GM12801 (cell line): ENCODE data around the gene ADAM19.

Source experiments
- TF ChIP-seq, protein P1 (sequence below): IDR thresholded peaks from one replicate; pipeline ENCODE4 v1.5.1; 2011; ENCODE audit warnings: control low read depth; ENCODE audit not compliant: insufficient read length; ENCODE audit errors: extremely low read depth

Gene ADAM19

DNA sequence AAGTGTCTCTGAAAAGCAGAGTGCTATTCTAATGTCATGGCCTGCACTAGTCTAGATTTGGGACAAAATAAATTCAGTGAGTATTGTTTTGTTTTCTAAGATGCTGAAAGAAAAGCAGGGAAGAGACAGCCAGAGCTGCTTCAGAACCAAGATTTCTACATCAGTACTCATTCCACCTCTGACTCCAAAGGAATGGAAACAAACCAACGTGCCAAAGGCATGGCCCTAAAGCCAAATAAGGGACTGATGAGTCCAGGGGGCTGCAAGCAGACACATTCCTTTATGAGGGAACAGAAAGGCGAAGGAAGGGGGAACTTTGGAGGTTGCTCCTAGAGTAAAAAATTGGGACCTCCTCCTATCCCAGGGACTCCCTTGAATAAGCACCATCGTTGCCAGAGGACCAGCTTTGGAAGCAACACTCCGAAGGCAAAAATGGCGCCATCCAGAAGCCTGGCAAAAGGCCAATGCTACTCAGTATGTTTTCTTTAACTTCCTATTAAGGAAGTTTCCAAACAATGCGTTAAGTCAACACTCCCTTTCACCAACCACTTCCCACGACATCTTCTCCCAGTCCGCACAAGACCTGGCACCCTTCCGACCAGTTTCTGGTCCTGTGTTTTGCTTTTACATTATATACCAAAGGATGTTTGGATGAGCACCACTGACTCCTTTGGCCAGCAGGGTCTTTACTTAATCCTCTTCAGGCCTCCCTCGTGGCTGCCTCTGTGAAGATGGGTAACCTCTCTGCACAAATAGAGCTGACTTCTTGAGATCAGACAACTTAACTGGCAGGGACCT lies 31.6 kb downstream of the ADAM19 start:
- TF ChIP-seq, protein P1, sequence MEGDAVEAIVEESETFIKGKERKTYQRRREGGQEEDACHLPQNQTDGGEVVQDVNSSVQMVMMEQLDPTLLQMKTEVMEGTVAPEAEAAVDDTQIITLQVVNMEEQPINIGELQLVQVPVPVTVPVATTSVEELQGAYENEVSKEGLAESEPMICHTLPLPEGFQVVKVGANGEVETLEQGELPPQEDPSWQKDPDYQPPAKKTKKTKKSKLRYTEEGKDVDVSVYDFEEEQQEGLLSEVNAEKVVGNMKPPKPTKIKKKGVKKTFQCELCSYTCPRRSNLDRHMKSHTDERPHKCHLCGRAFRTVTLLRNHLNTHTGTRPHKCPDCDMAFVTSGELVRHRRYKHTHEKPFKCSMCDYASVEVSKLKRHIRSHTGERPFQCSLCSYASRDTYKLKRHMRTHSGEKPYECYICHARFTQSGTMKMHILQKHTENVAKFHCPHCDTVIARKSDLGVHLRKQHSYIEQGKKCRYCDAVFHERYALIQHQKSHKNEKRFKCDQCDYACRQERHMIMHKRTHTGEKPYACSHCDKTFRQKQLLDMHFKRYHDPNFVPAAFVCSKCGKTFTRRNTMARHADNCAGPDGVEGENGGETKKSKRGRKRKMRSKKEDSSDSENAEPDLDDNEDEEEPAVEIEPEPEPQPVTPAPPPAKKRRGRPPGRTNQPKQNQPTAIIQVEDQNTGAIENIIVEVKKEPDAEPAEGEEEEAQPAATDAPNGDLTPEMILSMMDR: no peak

DNA sequence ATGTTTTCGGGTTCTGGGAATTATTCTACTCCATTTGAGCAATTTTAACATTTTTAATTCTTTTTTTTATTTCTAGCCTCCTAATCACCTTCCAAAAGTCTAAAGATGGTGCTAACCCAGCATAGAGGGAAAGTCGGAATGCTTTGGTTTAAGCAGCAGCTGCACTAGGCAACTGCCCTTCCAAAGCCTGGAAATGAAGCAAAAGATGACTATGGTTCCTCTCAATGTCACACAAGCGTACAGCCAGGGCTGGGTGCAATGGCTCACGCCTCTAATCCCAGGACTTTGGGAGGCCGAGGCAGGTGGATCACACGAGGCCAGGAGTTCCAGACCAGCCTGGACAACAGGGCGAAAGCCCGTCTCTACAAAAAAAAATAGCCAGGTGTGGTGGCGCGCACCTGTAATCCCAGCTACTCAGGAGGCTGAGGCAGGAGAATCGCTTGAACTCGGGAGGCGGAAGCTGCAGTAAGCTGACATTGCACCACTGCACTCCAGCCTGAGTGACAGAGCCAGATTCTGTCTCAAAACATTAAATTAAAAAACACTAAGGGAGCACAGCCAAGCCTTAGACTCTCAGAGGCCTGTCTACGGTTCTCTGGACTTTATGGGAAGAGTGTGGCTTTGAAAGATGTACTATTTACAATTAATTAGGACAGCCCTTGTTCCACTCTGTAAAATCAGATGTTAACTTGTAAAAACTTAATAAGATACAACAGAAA lies 33.1 kb downstream of the ADAM19 start:
- TF ChIP-seq, protein P1: no peak

DNA sequence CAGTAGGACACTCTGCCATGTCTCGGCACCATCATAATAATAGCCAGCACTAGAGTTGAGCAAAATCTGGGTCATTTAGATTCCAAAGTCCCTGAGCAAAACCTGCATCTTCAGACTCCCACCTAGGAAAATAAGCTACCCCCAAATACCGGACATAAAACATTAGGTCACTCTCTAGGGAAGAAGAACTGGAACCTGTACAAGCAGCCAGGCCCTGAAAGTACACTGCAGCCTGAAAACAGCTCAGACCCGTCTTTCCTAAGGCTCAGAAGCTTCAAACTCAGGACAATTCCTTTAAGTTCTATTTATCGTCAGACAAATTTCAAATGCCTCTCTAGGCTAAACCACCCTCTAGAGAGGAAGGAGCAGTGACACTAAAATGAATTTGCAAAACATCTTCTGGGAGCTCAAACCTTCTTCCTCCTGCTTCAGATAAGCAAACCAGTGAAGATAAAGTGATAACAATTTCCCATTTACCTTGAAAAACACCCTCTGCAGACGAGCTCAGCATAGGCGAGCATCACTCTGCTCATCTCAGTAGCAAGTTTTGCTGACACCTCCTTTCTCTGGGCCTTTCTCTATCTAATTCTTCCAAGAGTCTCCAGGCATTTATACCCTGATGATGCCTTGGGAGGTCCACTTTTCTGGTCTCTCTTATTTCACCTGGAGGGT lies 34.0 kb downstream of the ADAM19 start:
- TF ChIP-seq, protein P1: no peak

DNA sequence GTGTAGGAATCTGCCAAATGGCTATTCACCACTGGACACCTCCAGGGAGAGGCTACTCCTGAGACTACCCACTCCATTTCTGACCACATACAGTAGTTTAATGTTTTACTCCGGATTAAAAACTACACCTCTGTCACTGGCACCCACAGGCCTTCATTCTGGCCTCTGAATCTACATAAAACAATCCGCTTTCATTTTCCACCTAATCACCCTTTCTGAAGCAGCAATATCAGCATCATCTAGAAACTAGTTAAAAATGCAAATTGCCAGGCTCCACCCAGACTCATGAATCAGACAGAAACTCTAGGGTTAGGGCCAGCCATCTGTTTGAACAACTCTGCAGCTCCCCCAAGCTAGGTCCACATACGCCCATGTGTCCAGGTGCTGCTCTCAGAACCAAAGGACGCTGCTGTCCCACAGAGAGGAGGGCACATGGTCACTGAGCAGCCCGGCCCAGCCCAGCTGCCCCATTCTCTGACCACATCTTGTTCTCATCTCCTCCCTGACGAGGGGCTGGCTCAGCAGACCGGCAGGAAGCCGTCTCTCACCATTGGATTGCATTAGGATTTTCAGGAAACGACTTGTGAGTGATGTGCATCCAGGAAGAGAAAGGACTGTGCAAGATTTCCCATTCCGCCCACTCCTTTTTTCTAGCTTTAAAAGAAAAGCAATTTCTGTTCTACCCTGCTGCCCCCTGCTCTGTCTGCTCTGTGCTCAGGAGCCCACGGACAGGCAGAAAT lies 34.7 kb downstream of the ADAM19 start:
- TF ChIP-seq, protein P1: no peak

DNA sequence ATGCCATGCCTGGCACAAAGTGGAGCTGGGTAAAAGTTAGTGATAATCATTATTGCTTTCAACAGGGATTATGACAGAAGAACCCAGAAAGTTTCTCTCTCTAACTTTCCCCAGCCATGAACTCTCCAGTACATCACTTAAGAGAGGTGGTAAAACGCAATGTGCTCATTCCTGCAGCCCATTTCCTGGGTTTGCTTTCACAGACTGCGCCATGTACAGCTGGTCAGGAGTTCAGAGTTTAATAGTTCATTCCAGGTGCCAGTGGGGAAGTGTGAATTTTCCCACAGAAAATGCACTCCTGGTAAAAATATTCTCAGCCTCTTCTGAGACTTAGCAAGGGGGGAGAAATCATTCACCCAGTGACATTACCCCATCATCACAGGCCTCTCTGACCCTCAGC lies 35.5 kb downstream of the ADAM19 start:
- TF ChIP-seq, protein P1: no peak

DNA sequence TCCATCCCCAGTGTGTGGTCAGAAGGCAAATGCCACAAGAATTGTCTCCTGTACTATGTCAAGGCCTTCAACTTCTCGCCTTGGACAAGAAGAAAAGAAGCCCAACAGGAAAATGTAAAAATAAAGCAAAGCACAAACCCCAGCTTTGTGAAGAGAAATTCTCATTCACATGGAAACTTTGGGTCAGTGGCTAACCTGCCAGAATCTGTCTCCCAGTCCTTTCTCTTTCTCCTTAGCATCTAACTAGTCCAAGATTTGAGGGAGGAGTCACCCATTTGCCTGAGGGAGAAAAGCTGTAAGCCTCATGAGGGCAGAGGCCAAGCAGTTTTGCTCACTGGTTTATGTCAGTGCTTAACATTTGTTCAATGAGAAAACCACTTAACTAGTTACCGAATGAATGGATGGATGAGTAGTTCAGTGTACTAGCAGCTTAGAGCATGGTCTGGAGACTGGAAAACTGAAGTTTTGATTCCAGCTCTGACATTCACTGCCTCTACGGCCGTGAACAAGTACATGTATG lies 36.0 kb downstream of the ADAM19 start:
- TF ChIP-seq, protein P1: no peak
